GM12878 (cell line): Measurements from ENCODE around the gene LAMA5. TPM values are rescaled to one million over a fixed set of nuclear protein-coding genes. Genes with fewer than 3 reads are reported as not detected.

Experiments
- ATAC-seq: fragments of 200-7000 bp; cut with Tn5 transposase; 3 replicates; pipeline ENCODE4 v1.9.1; 2020; ENCODE audit warnings: mild to moderate bottlenecking, moderate library complexity
- BruUV-seq: library from RNA; stranded (reverse); fragments of 400-500 nt; replicated peaks from 2 replicates; lab custom pipeline; 2021; lab: Mats Ljungman, UMichigan
- CTCF ChIA-PET: fragments of 300-600 bp; sonication (Branson Sonifier 250); formaldehyde crosslinking; extraction: SDS; loops from one replicate; lab custom pipeline; 2021; ENCODE audit warnings: inconsistent platforms; lab: Yijun Ruan, JAX
- POLR2A ChIA-PET: fragments of 350-600 bp; formaldehyde crosslinking; extraction: SDS; loops from one replicate; lab custom pipeline; 2021; ENCODE audit warnings: inconsistent platforms; lab: Charles Lee
- RAD21 ChIA-PET: fragments of 300-600 bp; sonication (Branson Sonifier 250); formaldehyde crosslinking; loops from one replicate; lab custom pipeline; 2023; ENCODE audit warnings: antibody characterized with exemption; ENCODE audit not compliant: unreplicated experiment; lab: Charles Lee
- SMC1A ChIA-PET: fragments of 300-600 bp; sonication (Branson Sonifier 250); formaldehyde crosslinking; loops from one replicate; lab custom pipeline; 2023; ENCODE audit not compliant: unreplicated experiment, uncharacterized antibody; lab: Charles Lee
- DNase-seq: peaks from one replicate; pipeline ENCODE4 v3.0.0-alpha.2; 2011; ENCODE audit warnings: low read depth, low spot score
- FAIRE-seq: peaks from 3 replicates; lab custom pipeline; 2011; peaks lifted over from hg19 to GRCh38; lab: Jason Lieb, UNC
- H2AFZ ChIP-seq: 2 replicates; pipeline ENCODE4 v1.6.0; 2011; ENCODE audit warnings: low read depth, low read length, control low read depth; ENCODE audit not compliant: control insufficient read depth
- H3K27ac ChIP-seq: 2 replicates; pipeline ENCODE4 v1.5.1; 2011; ENCODE audit warnings: control low read depth; ENCODE audit not compliant: control insufficient read depth, insufficient read depth
- H3K27me3 ChIP-seq, 2 experiments: replicated peaks in 1 of 2; 2 replicates each; pipeline versions ENCODE4 v1.6.0 to v1.6.1; 2011; ENCODE audit warnings: low read length in 1 of 2; ENCODE audit not compliant: control insufficient read depth in 2 of 2, insufficient read depth in 2 of 2
- H3K36me3 ChIP-seq, 2 experiments: 2 replicates each; pipeline ENCODE4 v1.5.1; 2011; ENCODE audit warnings: low read length in 1 of 2; ENCODE audit not compliant: control insufficient read depth in 2 of 2, insufficient read depth in 2 of 2
- H3K4me1 ChIP-seq: 2 replicates; pipeline ENCODE4 v1.6.1; 2011; ENCODE audit warnings: mild to moderate bottlenecking, low read length, moderate library complexity, mixed read lengths; ENCODE audit not compliant: control insufficient read depth, insufficient read depth
- H3K4me2 ChIP-seq: 2 replicates; pipeline ENCODE4 v1.6.0; 2011; ENCODE audit warnings: control low read depth; ENCODE audit not compliant: control insufficient read depth, insufficient read depth
- H3K4me3 ChIP-seq: fragments of 200-600 bp; sonication (generic); 2 replicates; pipeline ENCODE4 v1.5.1; 2016
- H3K79me2 ChIP-seq: 2 replicates; pipeline ENCODE4 v1.6.0; 2011; ENCODE audit warnings: low read length; ENCODE audit not compliant: control insufficient read depth, insufficient read depth
- H3K9ac ChIP-seq: 2 replicates; pipeline ENCODE4 v1.8.0; 2011; ENCODE audit warnings: low read length, control low read depth, mixed read lengths; ENCODE audit not compliant: control insufficient read depth, insufficient read depth
- H3K9me3 ChIP-seq: replicated peaks from 3 replicates; pipeline ENCODE4 v1.5.1; 2011; ENCODE audit warnings: mild to moderate bottlenecking, low read length; ENCODE audit not compliant: control insufficient read depth, insufficient read depth
- H4K20me1 ChIP-seq: 2 replicates; pipeline ENCODE4 v1.6.0; 2011; ENCODE audit not compliant: control insufficient read depth, insufficient read depth
- MLLT1 ChIP-seq: fragments of 450-650 bp; IDR thresholded peaks from 2 replicates; pipeline ENCODE4 v1.6.1; 2016; ENCODE audit warnings: mild to moderate bottlenecking
- NFXL1 ChIP-seq: fragments of 450-650 bp; IDR thresholded peaks from 2 replicates; pipeline ENCODE4 v1.6.1; 2017; ENCODE audit warnings: antibody characterized with exemption, mild to moderate bottlenecking, borderline replicate concordance
- PKNOX1 ChIP-seq: fragments of 450-650 bp; IDR thresholded peaks from 2 replicates; pipeline ENCODE4 v1.6.1; 2016; ENCODE audit warnings: mild to moderate bottlenecking
- SREBF2 ChIP-seq: IDR thresholded peaks from 2 replicates; pipeline ENCODE4 v1.6.1; 2012; ENCODE audit warnings: mild to moderate bottlenecking, low read length
- WGBS: methylation state at CpG from one replicate; pipeline ENCODE4 v1.1.6; 2016; ENCODE audit warnings: low lambda C conversion rate; ENCODE audit not compliant: insufficient replicate concordance, insufficient coverage; ENCODE audit errors: missing lambda C conversion rate; 5-methylcytosine and 5-hydroxymethylcytosine counted together
- in situ Hi-C: fragments of 300-500 bp; cut with MboI; formaldehyde crosslinking; loops from 9 replicates; pipeline ENCODE4 v1.14.3; 2018; ENCODE audit warnings: mixed read lengths
- intact Hi-C: fragments of 100-400 bp; cut with micrococcal nuclease; formaldehyde crosslinking; loops from one replicate; pipeline ENCODE4 v1.14.2; 2022; ENCODE audit not compliant: unreplicated experiment
- polyA plus RNA-seq, 11 experiments: library from polyadenylated mRNA; depleted of rRNA in 4 of 11; unstranded in 6 of 11; stranded (reverse) in 5 of 11; fragments of >200 nt; fragmentation: Nextera tagmentation in 4 of 11; fragmentation: Illumina TruSeq in 1 of 11; extraction: Ambion mirVana in 4 of 11; extraction: Trizol in 1 of 11; gene quantifications; 1 replicate in 1 of 11; 2 replicates in 10 of 11; pipeline versions ENCODE4 v1.2.1 to v1.2.3, GENCODE V29; 2011 to 2016; ENCODE audit warnings: inconsistent platforms in 2 of 11, missing spikeins in 2 of 11, low read depth in 1 of 11
- total RNA-seq, 4 experiments: library from RNA; depleted of rRNA in 3 of 4; stranded (reverse); fragments of >200 nt in 3 of 4; fragmentation: Illumina TruSeq in 1 of 4; extraction: Trizol in 1 of 4; gene quantifications; 2 replicates each; pipeline versions ENCODE4 v1.2.1 to v1.2.3, GENCODE V29; 2013 to 2021

The LAMA5 gene
- total and polyA plus RNA-seq, 10 of the 15 experiments (the other 5 are each of a cell fraction or from before 2014, with no cell fraction given), result 0.09 to 3.1 (median 1.6) TPM; not detected in 3

- Histone ChIP-seq H3K4me3 (no peak overlapping the region), H3K4me2 (no peak overlapping the region), H3K27me3 (no peaks in the 10 kb centered on the region), H4K20me1 (no peaks in the 10 kb centered on the region), H3K9me3 (no peaks in the 10 kb centered on the region), H3K27ac (no peak overlapping the region), H2AFZ (no peak overlapping the region), H3K79me2 (no peaks in the 10 kb centered on the region), H3K36me3 (peaks cover 26 to 30% of the 10 kb centered on the region in 2 experiments), H3K4me1 (no peaks in the 10 kb centered on the region), H3K9ac (no peak overlapping the region)
- in situ Hi-C loops, result no loop called here
- RAD21 ChIA-PET, result no interaction called here
- BruUV-seq, result no TSS peak
- DNase-seq (no peak), ATAC-seq (no peak), FAIRE-seq (no peak)
- SMC1A ChIA-PET, result interaction anchor here (0.5 kb wide), 1 partner anchor 533 kb away, joined by 3 read pairs; no protein-coding TSS in a partner anchor
- WGBS, result 97% methylated on average over 6 of the region's 6 CpGs
- intact Hi-C loops, result no loop called here
- no peak for TF ChIP-seq NFXL1
- POLR2A ChIA-PET, result no interaction called here
- CTCF ChIA-PET, result no interaction called here
Measured at GRCh38 chr20:62276439-62276838, 90.7 kb downstream of the LAMA5 start.

- H3K36me3 ChIP-seq, result peaks cover 14 to 26% of the 10 kb centered on the region in 2 experiments
- POLR2A ChIA-PET, result no interaction called here
- no peaks in the 10 kb centered on the region for H4K20me1 ChIP-seq
- no peak overlapping the region for H3K4me2 ChIP-seq
- no peak overlapping the region for H3K4me3 ChIP-seq
- H2AFZ ChIP-seq, result no peak overlapping the region
- SMC1A ChIA-PET, result no interaction called here
- CTCF ChIA-PET, result no interaction called here
- intact Hi-C loops, result no loop called here
- no peak overlapping the region for H3K27ac ChIP-seq
- H3K27me3 ChIP-seq, result no peaks in the 10 kb centered on the region
- TF ChIP-seq SREBF2 (no peak), MLLT1 (no peak), PKNOX1 (no peak)
- TF ChIP-seq, all 136 proteins: peak for 0
- no peak overlapping the region for H3K9ac ChIP-seq
- WGBS, result 73% methylated on average over 6 of the region's 10 CpGs
- in situ Hi-C loops, result no loop called here
- RAD21 ChIA-PET, result no interaction called here
- DNase-seq (no peak), FAIRE-seq (no peak), ATAC-seq (no peak)
- H3K79me2 ChIP-seq, result no peaks in the 10 kb centered on the region
- BruUV-seq, result no TSS peak
- H3K4me1 ChIP-seq, result no peaks in the 10 kb centered on the region
- no peaks in the 10 kb centered on the region for H3K9me3 ChIP-seq
Measured at GRCh38 chr20:62275219-62275618, 91.9 kb downstream of the LAMA5 start.
